AG08395 (cell line): ENCODE measurements around the gene TBXAS1.
"Not testable (repeated sequence)": the region's sequence is repeated elsewhere in the genome, so short reads cannot be mapped to it uniquely, and the experiment has no call there.

Source experiments
- DNase-seq: peaks from one replicate; pipeline ENCODE4 v3.0.0; 2012; ENCODE audit warnings: mixed read lengths, low spot score

TBXAS1 gene

DNA sequence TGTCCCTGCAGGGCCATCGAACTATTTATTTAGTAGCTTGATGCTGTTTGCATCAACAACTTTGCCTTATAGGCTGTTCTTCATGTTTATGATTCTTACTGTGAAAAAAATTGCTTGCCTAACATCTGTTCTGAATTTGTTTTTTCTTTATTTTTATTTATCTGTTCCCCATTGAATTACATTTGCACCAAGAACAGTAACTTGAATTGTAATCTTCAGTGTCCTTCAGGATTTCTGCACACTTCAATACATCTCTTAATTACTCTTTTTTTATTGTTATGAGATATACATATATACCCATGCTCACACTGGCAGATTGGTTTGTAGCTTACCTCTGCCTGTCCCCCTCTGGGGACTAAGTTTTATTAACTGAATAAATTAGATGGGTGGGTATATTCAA, 64.4 kb downstream of the TBXAS1 start:
- no peak for DNase-seq

DNA sequence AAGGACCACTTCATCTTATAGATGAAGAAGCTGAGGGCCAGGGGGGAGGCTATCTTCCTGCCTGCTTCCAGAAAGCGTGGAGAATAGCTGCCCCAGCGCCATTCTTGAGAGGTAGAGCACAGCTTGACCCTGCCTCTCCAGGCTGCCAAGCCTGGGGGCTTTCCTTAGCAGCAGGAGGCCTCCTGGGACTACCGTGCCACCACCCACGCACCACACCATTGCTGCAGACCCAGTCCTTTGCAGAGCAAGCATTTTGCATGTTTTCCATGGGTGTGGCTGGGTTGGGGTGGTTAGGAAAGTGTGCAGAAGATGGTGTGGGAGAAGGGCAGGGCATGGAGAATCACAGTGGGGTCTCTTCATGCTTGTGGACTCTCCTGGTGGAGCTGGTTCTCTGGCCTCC, 64.9 kb downstream of the TBXAS1 start:
- DNase-seq: no peak

DNA sequence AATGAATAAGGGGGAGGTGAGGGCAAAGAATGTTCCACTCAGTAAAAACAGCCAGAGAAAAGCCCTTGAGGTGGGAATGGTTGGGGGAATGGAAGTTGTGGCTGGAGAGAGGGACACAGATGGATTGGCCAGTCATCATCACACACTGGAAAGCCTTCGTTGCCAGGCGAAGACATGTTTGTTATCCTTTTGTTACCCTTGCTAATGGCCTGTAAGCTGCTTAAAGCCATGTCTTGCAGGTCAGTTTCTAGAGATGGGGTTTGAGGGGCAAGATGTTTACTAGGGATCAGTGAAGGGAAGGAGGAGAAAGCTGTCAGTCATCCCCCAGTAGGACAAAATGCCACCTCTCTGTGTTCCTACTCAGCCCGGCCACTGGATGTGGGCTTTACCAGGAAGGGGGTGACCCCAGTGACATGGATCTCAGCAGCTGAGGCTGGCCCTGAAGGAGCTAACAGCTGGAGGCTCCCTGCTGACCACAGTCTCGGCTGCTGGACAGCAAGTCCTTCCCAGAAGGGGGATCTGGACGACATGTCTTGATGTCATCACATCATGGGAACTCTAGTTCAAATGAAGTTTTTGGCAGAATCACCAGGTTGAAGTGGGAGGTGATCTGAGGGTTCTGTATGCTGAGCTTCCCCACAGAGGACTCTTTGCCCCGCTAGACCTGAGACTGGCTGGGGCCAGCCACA, 66.2 kb downstream of the TBXAS1 start:
- no peak for DNase-seq

DNA sequence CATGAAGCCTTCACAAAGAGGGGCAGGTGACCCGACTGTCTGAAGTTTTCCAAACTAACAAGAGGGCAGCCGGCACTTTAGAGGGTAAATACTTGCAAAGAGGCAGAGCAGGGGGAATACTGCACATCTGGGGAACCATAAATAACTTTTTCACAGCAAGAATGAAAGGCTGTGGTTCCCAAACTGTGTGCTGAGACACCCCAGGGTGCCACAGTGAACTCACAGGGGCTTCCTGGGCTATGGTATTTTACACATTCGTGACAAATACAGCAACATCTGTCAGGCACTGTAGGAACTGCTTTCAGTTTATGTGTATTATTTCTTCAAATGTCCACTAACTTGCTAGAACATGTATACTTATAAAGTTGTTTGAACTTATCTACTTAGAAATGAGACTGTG, 67.2 kb downstream of the TBXAS1 start:
- no peak for DNase-seq

DNA sequence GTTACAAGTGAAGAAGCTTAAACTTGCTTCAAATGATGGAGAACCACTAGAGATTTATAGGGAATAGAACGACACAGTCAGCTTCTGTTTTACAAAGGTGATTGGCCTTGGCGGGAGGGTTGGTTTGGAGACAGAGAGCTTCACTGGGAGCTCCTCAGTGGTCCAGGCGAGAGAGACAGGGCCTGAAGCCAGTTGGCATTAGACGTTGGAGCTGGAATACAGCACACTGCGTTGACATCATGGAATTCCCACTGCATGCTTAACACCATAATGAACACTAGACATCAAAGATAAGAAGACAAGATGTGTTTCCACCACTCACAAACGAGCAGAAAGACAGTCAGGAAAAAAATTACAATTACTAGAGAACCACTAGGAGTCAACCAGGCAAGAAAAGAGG, 67.8 kb downstream of the TBXAS1 start:
- no peak for DNase-seq

DNA sequence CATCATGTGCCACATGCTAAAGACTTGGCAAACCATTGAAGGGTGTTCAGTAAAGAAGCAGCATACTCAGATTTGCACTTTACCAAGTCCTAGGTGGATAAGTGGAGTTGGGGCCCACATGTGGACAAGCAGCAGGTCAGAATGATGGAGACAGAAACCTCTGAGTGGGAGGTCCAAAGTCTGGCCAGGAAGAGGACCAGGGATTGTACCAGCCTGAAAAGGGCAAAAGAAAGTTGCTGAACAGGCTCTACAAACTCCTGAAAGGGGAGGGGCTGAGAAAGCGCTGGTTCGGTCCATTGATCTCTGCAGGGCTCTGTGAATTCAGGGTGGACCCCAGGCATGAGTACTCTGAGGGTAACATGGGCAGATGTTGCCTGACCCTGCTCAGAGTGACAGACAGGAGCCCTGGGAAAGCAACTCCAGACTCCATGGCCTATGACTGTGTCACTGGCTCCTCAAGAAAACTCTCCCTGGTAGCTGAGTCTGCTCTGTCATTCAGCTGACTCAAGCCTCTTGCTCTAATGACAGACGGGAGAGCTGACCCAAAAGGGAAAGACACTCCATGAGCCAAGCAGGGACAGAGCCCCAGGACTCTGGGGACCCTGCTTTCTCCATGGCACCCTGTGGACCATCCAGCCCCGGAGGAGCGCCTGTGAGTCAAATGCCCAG, 68.5 kb downstream of the TBXAS1 start:
- no peak for DNase-seq

DNA sequence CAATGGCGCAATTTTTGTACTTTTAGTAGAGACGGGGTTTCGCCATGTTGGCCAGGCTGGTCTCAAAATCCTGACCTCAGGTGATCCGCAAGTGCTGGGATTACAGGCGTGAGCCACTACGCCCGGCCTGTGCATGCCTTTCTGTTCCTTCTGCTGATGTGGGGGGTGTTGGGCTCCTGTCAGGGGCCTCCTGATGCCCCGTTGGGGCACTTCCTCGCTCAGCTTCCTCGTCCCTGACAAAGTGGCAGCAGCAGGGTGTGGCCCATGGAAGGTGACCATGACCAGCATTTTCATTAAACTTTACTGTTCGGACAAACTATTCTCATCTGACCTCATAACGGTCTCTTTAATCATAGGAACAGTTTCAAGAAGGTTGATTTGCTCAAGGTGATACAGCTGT, 69.4 kb downstream of the TBXAS1 start:
- no peak for DNase-seq

DNA sequence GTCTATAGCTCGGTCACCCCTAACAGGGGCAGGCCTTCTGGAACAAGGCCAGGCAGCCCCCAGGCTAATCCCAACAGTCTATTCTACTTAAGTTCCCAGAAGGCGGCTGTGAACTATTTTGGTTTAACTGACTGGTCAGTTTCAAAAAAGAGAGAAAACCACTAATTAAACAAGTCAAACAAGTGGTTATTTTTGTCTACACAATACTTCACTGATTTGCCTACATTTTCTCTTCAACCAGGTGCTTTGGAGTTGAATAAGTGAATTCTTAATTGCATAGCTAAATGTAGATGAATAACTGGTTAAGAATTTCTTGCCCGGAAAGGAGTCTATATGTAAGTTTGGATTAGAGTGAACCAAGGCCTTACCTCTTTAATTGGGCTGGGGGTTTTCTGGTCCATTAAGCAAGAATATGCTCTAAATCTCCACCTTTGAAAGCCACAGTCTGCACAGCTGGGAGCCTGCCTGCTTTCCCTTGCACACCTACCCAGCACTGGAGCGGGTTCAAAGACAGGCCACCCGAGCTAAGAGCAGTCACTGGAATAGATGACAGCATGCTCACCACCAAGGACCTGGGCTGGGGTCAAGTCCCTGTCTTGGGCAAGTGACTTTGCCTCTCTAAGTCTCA, 70.4 kb downstream of the TBXAS1 start:
- no peak for DNase-seq

DNA sequence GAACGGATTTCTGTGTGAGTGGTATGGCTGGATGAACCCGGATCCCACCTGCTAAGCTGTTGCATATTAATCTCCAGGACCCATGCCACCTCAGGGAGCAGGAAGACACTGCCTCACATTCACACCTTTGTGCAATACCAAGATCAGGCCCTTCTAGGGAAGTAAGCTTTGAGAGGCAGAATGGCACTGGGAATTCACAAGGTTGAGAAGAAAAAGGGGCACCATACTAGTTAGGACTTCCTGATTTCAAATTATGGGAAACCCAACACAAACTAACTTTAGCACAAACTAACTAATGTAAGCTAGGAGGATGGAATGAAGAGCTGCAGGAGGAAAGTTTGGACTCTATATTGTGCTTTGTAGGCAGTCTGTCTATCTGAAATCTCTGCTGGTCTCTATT, 71.3 kb downstream of the TBXAS1 start:
- no peak for DNase-seq

DNA sequence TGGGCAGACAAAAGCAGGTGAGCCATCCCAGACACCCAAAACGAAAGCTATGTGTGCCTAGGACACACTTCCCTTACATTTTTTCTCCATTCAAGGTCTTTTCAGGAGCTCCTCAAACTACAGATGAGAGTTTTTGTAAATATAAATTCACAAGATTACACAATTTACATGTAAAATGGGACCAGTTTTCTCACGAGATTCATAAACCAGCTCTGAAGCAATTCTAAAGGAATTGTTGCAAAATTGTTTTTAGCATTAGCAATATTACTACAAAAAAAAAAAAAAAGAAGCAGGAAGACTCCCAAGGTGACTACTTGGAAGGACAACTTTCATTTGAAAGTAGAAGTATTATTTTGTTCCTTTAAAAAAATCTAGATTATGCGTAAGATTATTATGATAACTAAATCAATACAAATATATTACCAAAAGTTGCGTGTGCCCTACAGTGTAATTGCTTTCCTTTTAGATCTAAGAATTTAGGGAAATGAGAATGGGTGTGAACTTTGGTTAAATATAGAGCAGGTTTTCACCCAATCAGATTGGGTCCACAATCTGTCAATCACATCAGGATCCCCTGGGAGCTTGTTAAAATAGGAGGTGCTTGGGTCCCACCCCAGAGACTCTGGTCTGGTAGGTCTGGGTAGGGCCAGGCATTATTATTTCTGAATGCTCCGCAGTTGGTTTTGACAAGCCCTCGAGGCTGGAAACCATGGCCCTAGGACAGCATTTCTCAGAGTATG, 72.2 kb downstream of the TBXAS1 start:
- no peak for DNase-seq

DNA sequence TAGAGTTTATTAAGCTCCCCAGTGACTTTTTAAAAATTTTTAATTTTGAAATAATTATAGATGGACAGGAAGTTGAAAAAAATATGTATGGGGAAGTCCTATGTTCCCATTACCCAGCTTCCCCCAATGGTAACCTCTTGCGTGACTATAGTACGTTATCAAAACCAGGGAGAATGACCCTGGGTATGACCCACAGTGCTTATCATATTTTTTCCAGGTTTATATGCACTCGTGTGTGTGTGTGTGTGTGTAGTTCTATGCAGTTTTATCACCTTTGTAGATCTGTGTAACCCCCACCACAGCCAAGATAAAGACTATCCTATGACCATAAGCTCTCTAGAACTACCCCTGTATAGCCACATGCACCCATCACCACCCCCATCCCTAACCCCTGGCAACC, 72.8 kb downstream of the TBXAS1 start:
- no peak for DNase-seq

DNA sequence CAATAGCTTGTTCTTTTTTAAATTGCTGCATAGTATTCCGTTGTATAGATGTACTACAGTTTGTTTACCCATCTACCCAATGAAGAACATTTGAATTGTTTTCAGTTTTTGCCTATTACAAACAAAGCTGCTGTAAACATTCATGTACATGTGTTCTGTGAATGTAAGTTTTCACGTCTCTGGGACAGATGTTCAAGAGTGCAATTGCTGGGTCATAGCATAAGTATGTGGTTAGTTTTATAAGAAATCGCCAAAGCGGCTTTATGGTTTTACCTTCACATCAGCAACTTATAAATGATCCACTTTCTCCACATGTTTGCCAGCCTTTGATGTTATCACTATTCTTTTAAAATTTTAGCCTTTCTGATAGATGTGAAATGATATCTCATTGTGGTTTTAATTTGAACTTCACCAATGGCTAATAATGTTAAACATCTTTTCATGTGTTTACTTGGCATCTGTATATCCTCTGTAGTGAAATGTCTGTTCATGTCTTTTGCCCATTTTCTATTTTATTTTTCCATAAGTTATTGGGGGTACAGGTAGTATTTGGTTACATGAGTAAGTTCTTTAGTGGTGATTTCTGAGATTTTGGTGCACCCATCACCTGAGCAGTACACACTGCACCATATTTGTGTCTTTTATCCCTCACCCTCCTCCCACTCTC, 73.5 kb downstream of the TBXAS1 start:
- no peak for DNase-seq

DNA sequence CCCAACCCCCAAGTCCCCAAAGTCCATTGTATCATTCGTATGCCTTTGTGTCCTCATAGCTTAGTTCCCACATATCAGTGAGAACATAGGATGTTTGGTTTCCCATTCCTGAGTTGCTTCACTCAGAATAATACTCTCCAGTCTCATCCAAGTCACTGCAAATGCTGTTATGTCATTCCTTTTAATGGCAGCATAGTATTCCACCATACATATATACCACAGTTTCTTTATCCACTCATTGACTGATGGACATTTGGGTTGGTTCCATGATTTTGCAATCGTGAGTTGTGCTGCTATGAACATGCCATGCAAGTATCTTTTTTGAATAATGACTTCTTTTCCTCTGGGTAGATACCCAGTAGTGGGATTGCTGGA, 74.0 kb downstream of the TBXAS1 start:
- DNase-seq: not testable (repeated sequence)

DNA sequence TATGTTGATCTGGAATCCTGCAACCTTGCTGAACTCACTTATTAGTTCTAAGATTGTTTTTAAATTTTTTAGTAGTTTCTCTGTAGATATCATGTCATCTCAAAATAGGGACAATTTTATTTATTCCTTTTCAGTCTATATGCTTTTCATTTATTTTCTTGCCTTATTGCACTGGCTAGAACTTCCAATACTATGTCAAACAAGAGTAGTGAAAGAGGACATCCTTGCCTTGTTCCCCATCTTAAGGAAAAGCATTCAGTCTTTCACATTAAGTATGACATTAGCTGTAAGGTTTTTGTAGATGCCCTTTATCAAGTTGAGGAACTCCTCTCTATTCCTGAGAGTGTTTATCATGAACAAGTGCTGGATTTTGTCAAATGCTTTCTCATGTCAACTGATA, 77.8 kb downstream of the TBXAS1 start:
- no peak for DNase-seq

DNA sequence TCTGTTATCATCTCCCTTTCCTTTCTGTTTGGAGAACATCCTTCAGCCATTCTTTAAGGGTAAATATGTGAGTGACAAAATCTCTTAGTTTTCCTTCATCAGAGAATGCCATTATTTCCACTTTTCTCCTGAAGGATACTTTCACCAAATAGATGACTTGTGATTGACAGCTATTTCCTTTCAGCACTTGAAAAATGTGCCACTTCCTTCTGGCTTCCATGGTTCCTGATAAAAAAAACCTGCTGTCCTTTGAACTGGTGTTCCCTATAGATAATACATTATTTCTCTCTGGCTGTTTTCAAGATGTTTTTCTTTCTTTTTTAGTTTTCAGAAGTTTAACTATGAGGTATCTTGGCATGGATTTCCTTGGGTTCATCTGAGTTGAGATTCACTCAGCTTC, 79.7 kb downstream of the TBXAS1 start:
- DNase-seq: no peak

DNA sequence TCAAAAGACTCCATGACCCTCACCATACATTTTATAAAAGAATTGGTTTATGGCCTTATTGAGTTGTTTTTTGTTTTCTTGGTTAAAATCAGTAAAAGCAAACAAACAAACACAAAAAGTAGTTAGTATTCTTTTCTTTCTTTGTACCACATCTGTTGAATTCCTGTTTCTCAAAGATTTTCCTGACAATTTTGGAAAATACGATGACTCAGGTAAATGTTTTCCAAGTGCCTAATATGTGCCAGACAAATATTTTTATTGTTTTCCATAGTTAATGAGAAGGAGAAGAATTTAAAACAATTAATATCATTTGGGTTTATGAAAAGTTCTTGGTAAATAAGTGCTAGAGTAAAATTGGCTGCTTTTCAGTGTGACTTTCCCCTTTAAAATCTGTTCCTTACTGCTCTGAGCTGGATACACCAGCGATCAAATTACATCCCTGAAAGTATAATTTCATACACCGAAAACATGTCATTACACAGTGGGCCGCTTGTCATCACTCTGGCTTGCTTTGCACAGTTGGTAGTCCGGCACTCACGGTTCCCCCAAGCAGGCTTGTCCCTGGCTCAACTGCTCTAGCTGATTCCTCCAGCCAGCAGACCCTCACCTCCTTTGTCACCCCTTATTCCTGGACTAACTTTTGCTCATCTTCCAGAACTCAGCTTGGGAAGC, 80.5 kb downstream of the TBXAS1 start:
- DNase-seq: peak; percentile 47

DNA sequence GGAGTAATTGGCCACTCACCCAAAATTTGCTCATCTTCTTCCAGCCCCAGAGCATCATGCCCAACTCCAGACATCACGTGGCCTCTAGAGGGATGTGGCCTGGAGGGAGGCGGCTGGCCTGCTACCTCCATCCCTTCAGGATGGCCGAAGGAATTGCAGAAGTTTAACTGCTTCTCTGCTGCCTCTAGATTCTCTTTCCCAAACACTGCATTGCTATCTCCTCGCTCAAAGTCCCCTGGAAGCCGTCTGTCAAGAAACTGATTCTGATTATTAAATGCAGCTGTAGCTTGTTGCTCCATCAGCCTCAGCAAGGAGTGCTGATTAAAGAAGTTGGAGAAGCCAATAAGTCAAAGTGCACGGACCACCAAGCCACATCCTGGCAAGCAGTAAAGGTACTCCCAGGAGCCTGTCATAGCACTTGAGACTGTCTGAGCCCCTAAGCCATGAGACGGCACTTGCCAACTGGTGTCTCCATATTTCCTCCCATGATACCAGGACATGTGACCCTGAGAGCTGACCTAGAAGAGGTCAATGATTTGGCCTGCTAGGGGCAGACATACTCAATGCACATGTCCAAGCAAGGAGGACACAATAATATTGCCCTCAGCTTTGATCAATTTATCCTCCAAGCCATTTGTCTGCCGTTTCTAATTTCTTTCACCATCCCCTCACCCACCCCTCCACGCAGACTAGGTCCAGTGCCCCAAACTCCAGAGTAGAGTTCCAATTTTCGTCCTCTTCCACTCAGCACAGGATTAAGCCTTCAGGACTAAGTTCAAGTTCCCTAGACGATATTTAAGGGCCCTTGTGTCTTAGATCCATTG, 84.2 kb downstream of the TBXAS1 start:
- DNase-seq: no peak

DNA sequence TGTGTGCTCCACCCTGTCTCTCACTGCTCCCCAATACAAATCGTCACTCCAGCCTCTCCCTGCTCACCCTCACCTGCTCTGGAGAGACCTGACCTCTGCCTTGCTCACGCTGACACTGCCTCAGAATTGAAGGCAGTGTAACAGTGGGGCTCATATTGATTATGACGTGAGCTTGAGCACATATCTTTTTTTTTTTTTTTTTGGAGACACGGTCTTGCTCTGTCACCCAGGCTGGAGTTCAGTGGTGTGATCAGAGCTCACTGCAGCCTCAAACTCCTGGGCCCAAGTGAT, 84.7 kb downstream of the TBXAS1 start:
- no peak for DNase-seq

DNA sequence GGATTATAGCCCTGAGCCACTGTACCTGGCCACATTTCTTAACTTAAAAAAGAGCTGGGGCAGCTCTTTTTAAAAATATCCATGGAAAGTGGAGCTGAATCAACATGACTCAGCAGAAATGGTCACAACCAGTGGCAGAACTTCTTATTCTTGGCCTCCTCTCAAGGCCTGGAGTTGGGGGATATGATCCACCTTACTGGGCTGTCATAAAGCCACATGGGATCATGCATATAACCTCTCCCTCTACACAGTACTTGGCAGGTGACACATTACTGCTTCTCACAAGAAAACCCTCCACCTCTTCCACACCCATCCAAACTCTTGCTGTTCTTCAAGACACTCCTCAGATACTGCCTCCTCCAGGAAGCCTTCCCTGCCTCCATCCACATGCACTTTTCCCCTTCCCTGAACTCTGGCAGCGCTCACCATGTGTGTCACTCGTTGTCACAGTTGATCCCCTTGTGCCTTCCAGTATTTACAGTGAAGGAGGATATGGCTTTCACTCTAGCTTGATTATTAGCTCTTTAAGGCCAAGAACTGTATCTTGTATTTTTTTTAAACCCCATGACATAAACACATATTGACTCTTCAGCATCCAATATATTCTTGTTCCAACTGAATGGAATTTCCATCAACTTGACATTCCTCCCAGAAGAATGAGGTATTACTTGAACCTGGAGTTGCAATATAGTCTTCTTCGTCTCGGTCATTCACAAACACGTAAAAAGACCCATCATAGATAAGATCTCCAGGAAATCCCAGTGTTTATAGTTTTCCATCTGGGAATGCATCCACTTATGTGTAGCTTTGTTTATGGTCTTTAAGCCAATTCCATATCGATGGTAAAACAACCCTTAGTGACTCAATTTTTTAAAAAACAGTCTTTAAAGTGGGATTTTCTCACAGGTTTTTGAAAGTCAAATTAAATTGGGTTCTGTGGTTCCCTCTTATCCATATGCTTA, 85.5 kb downstream of the TBXAS1 start:
- peak; percentile 32 for DNase-seq

DNA sequence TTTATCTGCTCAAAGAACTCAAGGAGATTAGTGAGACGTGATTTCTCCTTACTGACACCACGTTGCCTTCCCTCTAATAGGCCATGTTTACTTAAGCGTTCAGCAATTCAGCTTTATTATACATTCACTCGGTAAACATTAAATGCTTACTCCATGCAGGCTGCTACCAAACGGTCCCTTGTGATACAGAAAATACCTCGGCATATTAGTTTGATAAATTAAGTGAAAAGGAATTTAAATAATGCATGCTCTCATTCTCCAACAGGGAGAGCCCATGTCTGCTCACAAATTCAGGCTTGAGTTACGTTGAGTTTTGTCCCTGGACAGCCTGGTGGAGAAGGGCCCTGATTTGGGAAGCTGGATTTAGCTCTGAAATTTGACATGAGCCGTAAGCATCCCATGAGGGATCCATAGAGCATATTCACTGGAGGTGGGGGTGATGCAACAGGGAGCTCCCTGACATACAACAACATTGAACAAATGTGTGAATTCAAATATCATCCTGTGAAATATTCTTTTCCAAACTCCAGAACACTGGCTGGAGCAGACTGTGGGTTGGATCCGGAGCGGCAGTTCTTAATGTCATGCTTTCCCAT, 86.3 kb downstream of the TBXAS1 start:
- DNase-seq: no peak
